IMR-90 (cell line): ENCODE results near the gene CITED4. TPM values are rescaled to one million over a fixed set of nuclear protein-coding genes. Genes with fewer than 3 reads are reported as not detected.

ENCODE experiments used
- ATAC-seq: fragments of 200-7000 bp; cut with Tn5 transposase; 2 replicates; pipeline ENCODE4 v1.9.1; 2020; ENCODE audit warnings: low read depth, mild to moderate bottlenecking, moderate library complexity
- BruUV-seq: library from RNA; stranded (reverse); fragments of 400-500 nt; replicated peaks from 2 replicates; lab custom pipeline; 2021; lab: Mats Ljungman, UMichigan
- CTCF ChIA-PET: fragments of 300-600 bp; formaldehyde crosslinking; extraction: SDS; loops from one replicate; lab custom pipeline; 2021; ENCODE audit warnings: antibody characterized with exemption; lab: Yijun Ruan, JAX
- POLR2A ChIA-PET: fragments of 300-600 bp; sonication (Branson Sonifier 250); formaldehyde crosslinking; loops from one replicate; lab custom pipeline; 2022; ENCODE audit warnings: antibody characterized with exemption; ENCODE audit not compliant: unreplicated experiment; lab: Charles Lee
- DNase-seq: peaks from one replicate; pipeline ENCODE4 v3.0.0; 2013
- H2AFZ ChIP-seq: replicated peaks from 2 replicates; pipeline ENCODE3; 2013; ENCODE audit warnings: low read length, mild to moderate bottlenecking; ENCODE audit not compliant: poor library complexity
- H2AK5ac ChIP-seq: 2 replicates; pipeline ENCODE4 v1.6.1; 2013; ENCODE audit warnings: low read depth, low read length, inconsistent platforms
- H2AK9ac ChIP-seq: replicated peaks from 2 replicates; pipeline ENCODE3; 2013; ENCODE audit warnings: mild to moderate bottlenecking, low read depth, low read length, moderate library complexity; ENCODE audit not compliant: poor library complexity
- H2BK120ac ChIP-seq: 2 replicates; pipeline ENCODE4 v1.6.1; 2013; ENCODE audit warnings: low read depth, low read length, inconsistent platforms
- H2BK15ac ChIP-seq: 3 replicates; pipeline ENCODE4 v1.6.1; 2013; ENCODE audit warnings: low read depth, low read length, inconsistent platforms
- H2BK20ac ChIP-seq: 2 replicates; pipeline ENCODE4 v1.6.1; 2013; ENCODE audit warnings: low read depth, mild to moderate bottlenecking, inconsistent platforms, low read length, moderate library complexity
- H2BK5ac ChIP-seq: 2 replicates; pipeline ENCODE4 v1.6.1; 2013; ENCODE audit warnings: mild to moderate bottlenecking, low read depth, low read length, inconsistent platforms; ENCODE audit not compliant: poor library complexity, severe bottlenecking
- H3K14ac ChIP-seq: replicated peaks from 2 replicates; pipeline ENCODE4 v1.6.1; 2013; ENCODE audit warnings: low read depth, low read length, inconsistent platforms
- H3K18ac ChIP-seq: 2 replicates; pipeline ENCODE4 v1.6.1; 2013; ENCODE audit warnings: low read depth, low read length, control low read depth
- H3K23ac ChIP-seq: 2 replicates; pipeline ENCODE4 v1.6.1; 2013; ENCODE audit warnings: low read depth, low read length, inconsistent platforms
- H3K27ac ChIP-seq: 2 replicates; pipeline ENCODE4 v1.5.1; 2013; ENCODE audit warnings: mild to moderate bottlenecking, control low read depth, low read length; ENCODE audit not compliant: insufficient read depth
- H3K27me3 ChIP-seq: 2 replicates; pipeline ENCODE4 v1.6.1; 2013; ENCODE audit warnings: low read length; ENCODE audit not compliant: control insufficient read depth, insufficient read depth
- H3K36me3 ChIP-seq: 2 replicates; pipeline ENCODE4 v1.6.1; 2013; ENCODE audit warnings: low read length, mixed read lengths; ENCODE audit not compliant: control insufficient read depth, insufficient read depth
- H3K4ac ChIP-seq: 2 replicates; pipeline ENCODE4 v1.6.1; 2013; ENCODE audit warnings: low read depth, low read length, inconsistent platforms
- H3K4me1 ChIP-seq: 2 replicates; pipeline ENCODE4 v1.6.1; 2013; ENCODE audit warnings: low read length, mixed read lengths; ENCODE audit not compliant: control insufficient read depth, insufficient read depth
- H3K4me2 ChIP-seq: 2 replicates; pipeline ENCODE4 v1.6.1; 2013; ENCODE audit warnings: low read depth, mild to moderate bottlenecking, control low read depth, low read length, moderate library complexity
- H3K4me3 ChIP-seq: 2 replicates; pipeline ENCODE4 v1.5.1; 2013; ENCODE audit warnings: low read depth, mild to moderate bottlenecking, control low read depth, low read length, moderate library complexity; ENCODE audit not compliant: insufficient read depth
- H3K56ac ChIP-seq: 2 replicates; pipeline ENCODE4 v1.6.1; 2013; ENCODE audit warnings: low read length, inconsistent platforms; ENCODE audit not compliant: insufficient read depth; ENCODE audit errors: extremely low read depth
- H3K79me1 ChIP-seq, 2 experiments: 2 replicates each; pipeline ENCODE4 v1.6.1; 2013; ENCODE audit warnings: low read length in 2 of 2, inconsistent platforms in 1 of 2, low read depth in 1 of 2
- H3K9ac ChIP-seq: 2 replicates; pipeline ENCODE4 v1.6.1; 2013; ENCODE audit warnings: low read depth, low read length, control low read depth
- H3K9me1 ChIP-seq: 2 replicates; pipeline ENCODE4 v1.6.1; 2013; ENCODE audit warnings: low read length, inconsistent platforms; ENCODE audit not compliant: insufficient read depth
- H3K9me3 ChIP-seq: 2 replicates; pipeline ENCODE4 v1.6.1; 2013; ENCODE audit warnings: low read length; ENCODE audit not compliant: control insufficient read depth, insufficient read depth
- H4K20me1 ChIP-seq: 2 replicates; pipeline ENCODE4 v1.6.1; 2013; ENCODE audit warnings: low read length, inconsistent platforms; ENCODE audit not compliant: insufficient read depth
- H4K5ac ChIP-seq: 2 replicates; pipeline ENCODE4 v1.6.1; 2013; ENCODE audit warnings: mild to moderate bottlenecking, low read depth, low read length, control low read depth
- H4K8ac ChIP-seq, 2 experiments: 2 replicates each; pipeline ENCODE4 v1.6.1; 2013; ENCODE audit warnings: low read depth in 2 of 2, low read length in 2 of 2, control low read depth in 1 of 2, inconsistent platforms in 1 of 2
- H4K91ac ChIP-seq: 2 replicates; pipeline ENCODE4 v1.6.1; 2013; ENCODE audit warnings: low read depth, low read length, inconsistent platforms; ENCODE audit not compliant: insufficient read depth
- FOS ChIP-seq: fragments of 150-350 bp; IDR thresholded peaks from 2 replicates; pipeline ENCODE4 v1.6.1; 2016; ENCODE audit warnings: low read depth, low read length
- RFX5 ChIP-seq: IDR thresholded peaks from 2 replicates; pipeline ENCODE4 v1.8.0; 2012; ENCODE audit warnings: low read depth, mild to moderate bottlenecking, low read length, moderate library complexity
- WGBS, 2 experiments: methylation state at CpG; one replicate each; pipeline versions ENCODE4 v1.1.5 to v1.1.7; 2013; ENCODE audit warnings: missing lambda C conversion rate in 2 of 2; ENCODE audit not compliant: insufficient read length in 1 of 2; ENCODE audit errors: extremely low coverage in 2 of 2; 5-methylcytosine and 5-hydroxymethylcytosine counted together
- dilution Hi-C: fragments of 300-500 bp; cut with HindIII; formaldehyde crosslinking; loops from one replicate; pipeline ENCODE4 v1.14.3; 2018; ENCODE audit warnings: low sequenced_read_pairs; ENCODE audit not compliant: unreplicated experiment
- in situ Hi-C: fragments of 300-500 bp; cut with MboI; formaldehyde crosslinking; loops from 3 replicates; pipeline ENCODE4 v1.14.3; 2019; ENCODE audit warnings: low sequenced_read_pairs, inconsistent platforms, mixed read lengths
- intact Hi-C: fragments of 100-400 bp; cut with micrococcal nuclease; formaldehyde crosslinking; loops from 2 replicates; pipeline ENCODE4 v1.10.0; 2022
- polyA plus RNA-seq, 3 experiments: library from polyadenylated mRNA; depleted of rRNA; stranded (reverse); fragments of >200 nt; gene quantifications; 2 replicates each; pipeline ENCODE4 v1.2.3, GENCODE V29; 2012; ENCODE audit warnings: low replicate concordance in 1 of 3
- total RNA-seq: library from RNA; depleted of rRNA; stranded (reverse); fragments of >200 nt; gene quantifications from 2 replicates; pipeline ENCODE4 v1.2.3, GENCODE V29; 2012

CITED4 gene
- total and polyA plus RNA-seq, 2 of the 4 experiments (the other 2 are of a cell fraction): under 0.01 to 1.6 TPM

DNA sequence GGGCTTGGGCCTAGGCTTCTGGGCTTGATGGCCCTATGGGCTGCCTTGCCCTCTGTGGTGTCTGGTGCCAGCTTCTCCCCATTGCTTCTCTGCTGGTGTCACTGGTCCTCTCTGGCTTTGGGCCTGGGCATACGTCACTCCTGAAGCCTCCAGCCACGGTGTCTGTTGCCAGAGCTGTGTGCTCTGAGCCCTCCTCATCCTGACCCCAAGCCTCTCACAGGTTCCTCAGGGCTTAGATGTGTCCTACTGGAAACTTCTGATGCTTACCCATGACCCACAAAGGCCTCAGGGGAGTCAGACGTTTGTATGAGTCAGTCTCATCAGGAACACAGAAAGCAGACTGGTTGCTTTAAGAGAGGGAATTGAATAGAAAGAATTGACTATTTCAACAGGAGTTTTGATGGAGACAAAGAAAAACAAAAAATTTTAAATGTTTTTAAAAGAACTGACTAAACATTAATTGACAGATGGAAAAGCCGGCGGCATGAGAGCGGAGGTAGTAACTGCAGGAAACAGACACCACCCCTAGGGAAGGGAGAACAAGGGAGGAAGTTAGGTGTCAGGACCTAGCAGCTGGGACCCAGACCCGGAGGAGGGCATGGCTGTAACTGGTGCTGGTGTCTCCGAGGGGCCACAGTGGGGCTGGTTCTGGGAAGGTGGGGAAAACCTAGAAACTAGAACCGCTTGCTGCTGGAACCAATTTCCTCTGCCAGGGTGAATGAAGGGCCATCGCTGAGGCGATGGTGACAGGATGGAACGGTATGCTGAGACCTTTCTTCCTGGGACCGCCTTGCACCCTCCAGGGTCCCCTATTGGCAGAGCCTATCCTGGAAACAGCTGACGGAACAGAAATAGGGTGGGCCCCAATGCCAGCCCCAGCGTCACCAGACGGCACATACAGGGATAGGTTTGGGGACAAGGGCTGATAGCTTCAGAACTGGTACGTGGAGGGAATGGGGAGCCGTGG, 40.0 kb upstream of the CITED4 start:
- Histone ChIP-seq H3K27ac (no peak overlapping the region; the same call in 1 of the 2 replicates), H3K23ac (no peak overlapping the region), H2BK15ac (no peak overlapping the region; the same call in 2 of the 3 replicates), H3K79me1 (no peaks in the 10 kb centered on the region), H4K5ac (no peak overlapping the region; the same call in 1 of the 2 replicates), H3K9me3 (no peaks in the 10 kb centered on the region), H3K4me2 (no peak overlapping the region), H3K9me1 (peaks cover 18% of the 10 kb centered on the region), H2BK5ac (no peak overlapping the region), H4K8ac (peak overlapping the region in 1 of 2 experiments; percentile 29; a peak in 1 of 4 replicates), H2BK20ac (peak overlapping the region; percentile 39; the same call in 1 of the 2 replicates), H3K36me3 (no peaks in the 10 kb centered on the region), H4K20me1 (no peaks in the 10 kb centered on the region), H2BK120ac (peak overlapping the region; percentile 67; the same call in 1 of the 2 replicates), H3K9ac (no peak overlapping the region), H2AFZ (peak overlapping the region; percentile 74), H3K4me3 (no peak overlapping the region), H4K91ac (no peak overlapping the region; the same call in 1 of the 2 replicates), H3K4me1 (peaks cover 14% of the 10 kb centered on the region), H3K14ac (peak overlapping the region; percentile 48; the same call in 1 of the 2 replicates), H2AK5ac (peak overlapping the region; percentile 28), H2AK9ac (peak overlapping the region; percentile 68), H3K56ac (no peak overlapping the region), H3K18ac (0 out of 2 replicates have a peak overlapping the region, but pooled peaks have one; percentile 18), H3K27me3 (no peaks in the 10 kb centered on the region), H3K4ac (peak overlapping the region; percentile 6; the same call in 1 of the 2 replicates)
- ChIA-PET POLR2A (no interaction called here), CTCF (interaction anchor here (0.6 to 1.2 kb wide), 2 partner anchors 15 to 33 kb away, joined by 3 to 5 read pairs; no protein-coding TSS in a partner anchor)
- ATAC-seq: peak; percentile 88
- in situ Hi-C loops (no loop called here), dilution Hi-C loops (no loop called here), intact Hi-C loops (no loop called here)
- 49% methylated on average over 3 of the region's 18 CpGs; no CpG with 5 or more reads in 1 of the 2 experiments for WGBS, 2 experiments
- peak; percentile 77 for DNase-seq
- no peak for TF ChIP-seq RFX5
- peak; percentile 26; the same call in 1 of the 2 replicates for TF ChIP-seq FOS
- no TSS peak for BruUV-seq
